Stimulated activated naive CD4-positive, alpha-beta T cell (primary cell): ENCODE results near the gene WDR64.

ENCODE experiments used
- DNase-seq, 6 experiments: peaks; one replicate each; lab custom pipeline; 2025; lab: John Stamatoyannopoulos, UW

WDR64 gene

DNA sequence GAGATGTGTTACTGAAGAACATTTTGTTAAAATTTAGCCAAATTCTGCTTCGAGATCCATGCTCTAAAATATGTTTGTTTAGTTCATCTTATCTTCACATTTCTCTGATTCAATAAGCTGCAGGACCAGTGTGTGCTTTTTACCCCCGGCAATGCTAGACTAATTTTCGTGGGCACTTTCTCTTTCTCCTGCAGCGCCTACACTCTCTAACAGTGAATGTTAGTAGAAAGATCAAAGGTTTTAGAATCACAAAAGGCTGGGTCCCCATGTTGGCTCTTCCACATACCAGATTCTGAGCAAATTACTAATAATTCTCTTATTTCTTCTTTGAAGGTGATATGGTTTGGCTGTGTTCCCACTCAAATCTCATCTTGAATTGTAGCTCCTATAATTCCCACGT, 20.4 kb upstream of the WDR64 start:
- peak in 2 of 6 experiments; percentile 6 to 19 for DNase-seq

DNA sequence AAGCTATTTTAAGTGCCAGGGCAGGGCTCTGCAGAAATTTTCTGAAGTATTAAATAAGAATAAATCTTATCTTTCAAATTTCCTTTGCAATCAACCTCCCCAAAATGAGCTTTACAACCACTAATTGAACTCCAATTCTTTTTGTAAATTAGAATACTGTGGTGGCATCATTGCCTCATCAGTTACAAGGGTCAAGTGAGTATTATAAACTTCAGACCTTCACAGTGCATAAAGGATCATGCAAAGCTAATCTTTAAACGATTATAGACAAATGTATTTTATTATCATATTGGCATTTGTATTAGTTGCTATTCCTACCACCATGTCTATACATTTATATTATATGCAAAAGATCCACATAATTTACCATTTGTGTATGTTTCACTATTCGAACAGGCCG, 19.1 kb upstream of the WDR64 start:
- DNase-seq, result no peak

DNA sequence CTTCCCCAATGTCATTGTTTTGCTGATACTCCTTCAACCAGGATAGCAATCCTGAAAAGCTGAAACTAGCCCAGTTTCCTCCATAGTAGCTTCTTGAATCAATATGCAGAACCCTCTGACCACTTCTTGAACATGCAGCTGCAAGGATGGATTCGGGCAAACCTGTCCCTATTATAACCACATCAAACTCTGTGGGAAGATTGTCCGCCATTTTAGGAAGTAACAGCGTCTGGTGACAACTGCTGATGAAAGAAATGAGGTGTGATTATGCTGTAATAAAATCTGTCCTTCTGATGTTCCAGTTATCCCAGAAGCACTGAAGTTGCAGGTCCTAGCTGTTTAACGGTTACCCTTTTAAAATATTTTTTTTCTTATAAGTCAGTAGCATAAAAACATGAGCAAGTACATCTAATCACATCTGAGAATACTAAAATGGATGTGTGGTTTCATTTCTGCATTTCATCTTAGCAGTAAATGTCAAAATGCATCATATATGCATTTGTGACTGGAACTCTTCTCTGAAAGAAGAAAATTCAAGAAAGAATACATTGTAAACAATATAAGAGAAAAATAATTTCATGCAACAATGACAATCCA, 16.4 kb upstream of the WDR64 start:
- DNase-seq, result no peak

DNA sequence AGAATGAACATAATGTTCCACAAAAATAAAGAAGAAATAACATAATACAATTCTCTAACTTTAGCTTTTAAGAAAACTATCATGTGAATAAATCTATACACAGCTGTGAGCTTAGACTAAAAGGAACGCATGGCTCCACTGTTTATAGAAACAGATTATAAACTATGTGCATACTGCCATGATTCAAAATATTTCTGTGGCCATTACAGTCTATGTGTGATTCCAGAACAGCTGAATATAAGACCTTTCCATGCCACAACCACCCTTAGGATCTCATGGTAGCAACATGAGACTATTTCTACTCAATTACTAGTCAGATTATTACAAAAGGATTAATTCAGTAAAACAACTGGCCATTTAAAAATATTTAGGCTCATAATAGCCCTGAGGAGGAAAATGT, 15.8 kb upstream of the WDR64 start:
- no peak for DNase-seq

DNA sequence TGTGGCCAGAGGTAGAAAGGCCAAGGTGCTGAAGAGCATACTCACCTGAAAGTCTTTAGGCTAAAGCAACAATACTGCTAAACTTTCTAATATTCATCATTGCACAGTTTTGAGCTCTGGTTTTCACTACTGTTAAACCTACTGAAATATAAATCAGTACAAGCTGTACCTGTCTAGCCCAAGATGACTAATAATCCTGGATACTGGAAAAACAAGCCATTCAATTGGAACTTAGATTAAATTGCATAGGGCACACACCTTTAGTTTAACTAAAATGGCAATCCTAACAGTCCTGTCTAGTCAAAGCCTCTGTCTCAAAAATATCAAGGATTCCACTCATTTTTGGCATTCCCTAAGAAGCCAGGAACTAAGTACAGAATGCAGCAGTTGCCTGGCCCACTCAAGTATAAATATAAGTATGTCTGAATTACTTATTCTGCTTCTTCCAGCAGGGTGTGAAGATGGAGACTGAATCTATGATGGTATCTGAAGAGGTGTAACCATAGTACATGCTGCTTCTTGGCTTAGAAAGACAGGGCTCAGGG, 15.0 kb upstream of the WDR64 start:
- DNase-seq, result no peak

DNA sequence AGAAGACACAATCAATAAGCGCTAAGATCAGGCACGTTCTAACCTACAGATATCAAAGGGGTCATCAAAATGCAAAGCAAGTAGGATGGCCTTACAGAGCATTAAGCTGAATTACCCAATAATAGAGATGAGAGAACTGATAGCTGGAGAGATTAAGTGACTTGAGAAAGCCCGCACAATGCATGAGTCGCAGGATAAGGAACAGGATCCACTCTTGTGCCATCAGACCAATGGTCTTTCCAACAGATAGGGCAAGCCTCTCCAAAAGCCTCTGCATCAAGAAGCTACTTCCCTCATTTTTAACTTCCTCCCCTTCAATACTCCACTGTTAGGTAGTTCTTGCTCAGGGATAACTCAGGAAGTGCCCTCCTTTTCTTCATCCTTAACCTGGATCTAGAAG, 14.5 kb upstream of the WDR64 start:
- DNase-seq, result no peak

DNA sequence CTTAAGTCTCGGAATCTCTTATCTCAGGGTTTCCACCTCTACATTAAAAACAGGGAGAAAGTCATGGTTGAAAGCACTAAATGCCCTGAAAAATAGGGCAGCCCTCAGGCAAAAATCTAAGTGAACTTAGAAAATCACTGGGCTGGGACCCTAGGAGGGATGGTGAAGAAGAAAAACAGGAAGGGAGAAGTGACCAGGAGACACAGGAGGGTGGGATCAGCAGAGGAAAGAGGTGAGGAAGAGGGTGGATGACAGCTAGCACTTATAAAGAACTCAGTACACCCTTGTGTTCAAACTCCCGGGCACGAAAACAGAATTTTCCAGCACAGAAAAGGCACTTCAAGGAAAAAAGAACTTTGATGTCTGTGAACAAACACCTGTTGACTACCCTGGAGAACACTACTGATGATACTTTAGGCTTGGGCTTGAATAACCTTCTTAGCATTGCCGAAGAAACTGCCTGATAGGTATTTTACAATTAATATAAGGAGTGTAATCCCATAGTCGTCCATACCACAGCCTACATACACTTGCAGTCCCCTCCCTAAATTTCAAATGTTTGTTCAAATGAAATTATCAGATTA, 13.9 kb upstream of the WDR64 start:
- no peak for DNase-seq

DNA sequence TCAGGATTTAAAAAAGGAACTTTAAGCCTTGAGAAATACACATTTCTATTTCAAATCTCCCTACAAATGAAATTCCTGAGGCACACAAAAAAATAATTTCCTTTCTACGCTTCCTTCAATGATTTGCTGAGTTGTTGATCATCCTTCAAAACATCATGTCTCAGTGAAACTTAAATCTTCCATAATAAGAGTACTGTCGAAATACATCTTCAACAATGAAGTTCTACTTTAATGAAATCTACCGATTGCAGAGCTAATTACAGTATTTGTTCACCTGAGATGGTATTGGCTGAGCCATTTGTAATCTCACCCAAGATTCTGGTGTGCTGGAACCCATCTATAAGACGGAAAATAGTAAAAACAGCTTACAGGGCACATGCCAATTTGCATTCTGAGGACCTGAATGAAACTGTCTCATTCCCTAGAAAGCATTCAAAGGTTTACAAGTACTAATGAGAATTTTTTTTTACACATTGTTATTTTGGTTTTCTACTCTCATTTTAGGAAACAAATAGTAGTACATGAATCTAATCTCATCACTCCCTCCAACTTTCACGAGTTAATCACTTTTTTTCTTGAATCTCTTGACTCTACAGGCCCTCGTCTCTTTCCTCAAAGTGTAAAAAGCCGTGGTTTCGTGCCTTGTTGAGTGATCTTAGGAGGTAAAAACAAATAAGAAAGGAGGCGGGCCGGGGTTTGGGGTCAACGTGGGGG, 13.0 kb upstream of the WDR64 start:
- peak in 2 of 6 experiments; percentile 28 to 38 for DNase-seq

DNA sequence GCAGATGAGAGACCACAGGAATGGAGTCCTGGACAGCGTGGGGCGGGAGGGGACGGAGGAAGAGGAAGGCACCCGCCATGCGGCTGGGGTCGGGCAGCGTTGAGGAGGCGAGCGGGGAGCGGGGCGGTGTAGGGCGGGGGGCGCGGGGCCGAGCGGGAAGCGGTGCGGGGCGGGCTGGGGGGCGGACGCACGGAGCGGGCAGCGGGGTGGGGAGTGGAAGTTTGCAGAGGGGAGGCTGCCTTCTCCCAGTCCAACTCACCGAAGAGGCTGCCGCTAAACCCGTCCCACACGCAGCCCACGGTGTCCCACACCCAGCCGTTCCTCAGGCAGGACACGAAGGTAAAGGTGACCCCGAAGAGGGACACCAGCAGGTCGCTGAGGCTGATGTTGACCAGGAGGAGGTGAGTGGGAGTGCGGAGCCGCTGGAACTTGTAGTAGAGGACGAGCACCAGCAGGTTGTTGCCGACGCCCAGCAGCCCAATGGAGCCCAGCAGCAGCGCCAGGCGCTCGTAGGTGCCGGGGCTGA, 12.4 kb upstream of the WDR64 start:
- peak in 2 of 6 experiments; percentile 40 to 81 for DNase-seq

DNA sequence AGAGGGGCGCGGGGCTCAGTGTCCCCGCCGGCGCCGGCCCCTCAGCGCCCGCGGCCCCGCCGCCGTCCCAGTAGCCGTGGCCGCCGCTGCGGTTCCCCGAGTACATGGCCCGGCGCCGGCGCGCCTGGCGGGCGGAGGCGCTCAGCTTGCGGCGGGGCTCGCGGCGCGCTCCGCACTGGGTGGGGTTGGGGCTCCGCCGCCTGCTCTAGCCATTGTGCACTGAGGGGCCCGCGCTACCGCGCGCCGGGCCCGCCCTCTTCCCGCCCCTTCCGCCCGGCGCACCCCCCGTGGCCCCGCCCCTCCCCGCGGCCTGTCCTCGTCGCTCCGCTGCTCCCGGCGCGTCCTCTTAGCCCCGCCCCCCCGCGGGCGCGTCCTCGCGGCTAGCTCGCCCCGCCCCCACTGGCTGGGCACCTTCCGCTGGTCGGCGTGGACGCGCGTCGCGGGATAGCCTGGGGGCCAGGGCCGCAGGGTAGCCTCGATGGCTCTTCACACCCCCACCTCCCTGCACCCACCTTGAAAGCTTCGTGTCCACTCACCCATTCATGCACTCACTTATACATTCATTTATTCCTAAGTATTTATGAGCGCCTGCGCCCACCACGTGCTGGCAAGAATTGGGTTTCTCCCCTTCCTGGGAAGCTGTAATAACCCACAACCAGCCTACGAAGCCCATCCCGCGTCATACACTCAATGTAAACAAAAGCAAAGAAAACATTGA, 11.8 kb upstream of the WDR64 start, which contains the start of the genes CHML and OPN3:
Gene CHML (minus strand): TSS at position 221 of the 718 bp plus-strand sequence. CDS start 4,603 bp downstream, outside the sequence.
Gene OPN3 (minus strand): TSS at position 221 of the 718 bp plus-strand sequence. CDS start 115 bp downstream, at position 106.
- DNase-seq, result peak; percentile 80 to 88 (median 84)

DNA sequence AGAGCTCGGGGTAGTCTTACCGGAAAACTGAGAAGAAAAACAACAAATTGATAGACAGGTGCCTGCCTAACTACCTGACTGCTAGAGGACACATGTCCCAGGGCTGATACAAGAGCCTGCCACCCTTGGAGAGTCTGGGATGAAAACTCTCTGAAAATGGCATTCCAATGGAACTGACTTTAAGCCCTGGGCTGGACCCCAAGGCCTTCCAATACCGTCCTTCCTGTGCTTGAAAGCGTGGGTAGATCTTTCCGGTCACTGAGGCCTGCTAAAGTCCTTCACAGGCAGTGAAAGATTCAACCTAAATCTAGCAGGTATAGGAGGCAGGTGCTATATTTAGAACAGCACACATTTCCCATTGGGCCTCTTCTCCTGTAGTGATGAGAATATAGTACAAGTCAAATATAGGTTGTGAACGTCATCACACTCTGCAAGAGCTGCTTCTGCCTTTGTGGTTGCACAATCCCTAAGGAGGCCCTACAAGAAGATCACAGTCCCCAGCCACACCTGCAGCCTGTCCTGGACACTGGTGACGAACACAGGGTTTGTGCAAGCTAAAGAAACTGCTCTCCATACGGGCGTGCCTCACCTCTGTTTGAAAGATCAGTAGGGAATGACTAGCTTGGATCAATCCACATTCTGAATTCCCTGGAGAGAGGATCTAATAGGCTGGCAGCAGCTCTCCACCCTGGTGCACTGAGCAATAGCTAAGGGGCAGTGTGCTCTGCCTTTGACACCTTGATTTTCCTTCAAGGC, 11.0 kb upstream of the WDR64 start:
- DNase-seq, result peak in 1 of 6 experiments; percentile 36

DNA sequence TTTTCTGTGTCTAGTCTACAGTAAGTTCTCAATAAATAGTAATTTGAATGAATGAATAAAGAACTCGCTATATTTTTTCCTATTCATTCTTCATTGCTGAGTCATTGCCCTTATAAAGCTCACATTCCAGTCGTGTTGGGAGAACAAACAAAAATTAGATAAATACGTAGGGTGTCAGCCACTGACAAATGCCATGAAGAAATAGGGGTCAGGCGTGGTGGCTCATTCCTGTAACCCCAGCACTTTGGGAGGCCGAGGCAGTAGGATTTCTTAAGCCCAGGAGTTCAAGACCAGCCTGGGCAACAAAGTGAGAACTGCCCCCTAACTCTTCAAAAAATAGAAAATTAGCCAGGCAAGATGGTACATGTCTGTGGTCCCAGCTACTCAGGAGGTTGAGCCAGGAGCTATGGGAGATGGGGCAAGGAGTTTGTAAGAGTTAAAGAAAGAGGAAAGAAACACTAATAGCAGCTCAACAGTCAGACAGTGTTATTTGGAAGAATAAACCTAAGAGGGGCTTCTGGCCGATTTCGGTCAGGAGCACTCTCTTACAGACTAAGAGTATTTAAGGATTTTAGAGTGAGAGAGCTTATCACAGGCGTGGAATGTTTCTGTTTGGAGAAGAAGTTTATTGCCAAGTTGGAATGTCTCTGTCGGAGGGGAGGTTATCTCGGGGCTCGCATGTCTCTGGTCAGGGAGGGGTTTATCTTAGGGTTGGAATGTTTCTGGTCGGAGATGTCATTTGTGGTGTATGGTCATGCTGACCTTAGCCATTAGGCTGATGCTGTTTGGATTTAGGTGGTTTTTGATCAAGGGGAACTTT, 10.1 kb upstream of the WDR64 start:
- no peak for DNase-seq

DNA sequence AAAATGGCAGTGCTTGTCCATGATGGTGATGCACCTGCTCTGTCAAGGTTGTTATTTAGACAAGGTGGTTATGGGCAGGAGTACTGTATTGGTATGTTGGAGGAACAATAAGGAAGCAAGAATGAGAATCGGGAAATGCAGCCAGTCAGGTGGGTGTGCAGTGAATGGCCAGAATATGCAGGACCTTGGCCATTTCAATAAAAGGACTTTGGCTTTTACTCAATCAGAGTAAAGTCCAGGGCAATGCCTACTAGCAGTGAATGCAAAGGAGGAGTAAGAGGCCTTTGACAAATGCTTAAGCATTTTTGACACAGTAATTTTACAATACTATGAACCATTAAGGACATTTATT, 9.5 kb upstream of the WDR64 start:
- DNase-seq, result no peak

DNA sequence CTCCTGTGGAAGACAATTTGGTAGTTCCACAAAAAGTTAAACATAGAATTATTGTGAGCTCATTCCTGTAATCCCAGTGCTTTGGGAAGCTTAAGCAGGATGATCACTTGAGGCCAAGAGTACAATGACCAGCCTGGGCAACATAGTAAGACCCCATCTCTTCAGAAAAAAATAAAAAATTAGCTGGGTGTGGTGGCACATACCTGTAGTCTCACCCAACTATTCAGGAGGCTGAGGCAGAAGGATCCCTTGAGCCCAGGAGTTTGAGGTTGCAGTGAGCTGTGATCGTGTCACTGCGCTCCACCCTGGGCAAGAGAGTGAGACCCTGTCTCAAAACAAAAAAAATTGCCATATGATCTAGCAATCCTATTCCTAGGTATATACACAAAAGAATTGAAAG, 7.8 kb upstream of the WDR64 start:
- no peak for DNase-seq

DNA sequence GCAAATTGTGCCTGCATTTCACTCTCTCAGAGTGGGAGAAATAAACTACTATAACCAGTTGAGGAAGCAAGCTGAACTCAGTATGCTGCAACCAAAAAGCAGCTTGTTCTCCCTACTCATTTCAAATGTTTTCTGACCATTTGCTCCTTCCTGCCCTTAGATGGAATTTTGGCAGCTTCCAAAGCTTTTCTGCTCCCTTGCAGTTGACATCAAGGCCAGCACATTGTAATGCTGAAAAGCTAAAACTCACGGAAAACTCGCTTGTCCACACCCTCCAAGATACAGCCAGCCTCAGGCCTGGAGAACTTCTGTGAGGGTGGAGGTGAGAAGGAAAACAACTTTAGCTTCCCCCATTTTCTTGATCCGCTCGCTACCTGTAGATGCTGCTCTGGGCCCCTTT, 6.9 kb upstream of the WDR64 start:
- DNase-seq, result no peak

DNA sequence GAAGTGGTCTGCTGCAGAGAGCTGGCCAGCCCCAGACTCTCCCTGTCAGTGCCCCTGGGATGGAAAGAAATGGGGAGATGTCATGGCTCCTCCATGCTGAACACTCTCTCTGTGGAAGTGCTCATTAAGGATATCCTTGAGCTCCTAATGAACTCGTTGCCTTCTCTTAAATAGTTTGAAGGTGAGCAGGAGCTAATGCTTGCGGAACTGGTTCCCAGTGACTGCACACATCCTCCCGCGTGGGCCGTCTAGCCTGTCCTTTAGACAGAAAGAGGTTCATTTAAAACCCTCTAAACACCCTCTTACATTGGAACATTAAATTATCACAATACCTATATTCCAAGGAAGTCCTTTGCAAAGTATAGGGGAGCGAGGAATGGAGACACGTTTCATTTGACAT, 5.9 kb upstream of the WDR64 start:
- DNase-seq, result no peak

DNA sequence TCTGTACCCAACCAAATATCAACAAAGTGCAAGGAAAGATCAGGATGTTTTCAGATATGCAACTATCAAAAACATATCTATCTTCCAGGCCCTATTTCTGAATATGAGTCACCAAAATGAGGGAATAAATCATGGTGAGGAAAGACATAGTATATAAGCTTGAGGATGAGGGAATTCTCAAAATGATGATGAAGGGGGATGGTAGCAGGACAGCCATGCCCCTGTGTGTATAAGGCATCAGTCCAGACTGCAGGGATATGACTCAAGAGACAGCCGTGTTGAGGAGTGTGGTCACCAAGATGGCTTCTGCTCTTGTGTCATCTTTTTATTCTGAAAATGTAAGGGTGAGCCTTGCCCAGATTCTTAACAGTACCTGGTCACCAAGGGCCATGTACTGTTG, 4.4 kb upstream of the WDR64 start:
- DNase-seq, result no peak

DNA sequence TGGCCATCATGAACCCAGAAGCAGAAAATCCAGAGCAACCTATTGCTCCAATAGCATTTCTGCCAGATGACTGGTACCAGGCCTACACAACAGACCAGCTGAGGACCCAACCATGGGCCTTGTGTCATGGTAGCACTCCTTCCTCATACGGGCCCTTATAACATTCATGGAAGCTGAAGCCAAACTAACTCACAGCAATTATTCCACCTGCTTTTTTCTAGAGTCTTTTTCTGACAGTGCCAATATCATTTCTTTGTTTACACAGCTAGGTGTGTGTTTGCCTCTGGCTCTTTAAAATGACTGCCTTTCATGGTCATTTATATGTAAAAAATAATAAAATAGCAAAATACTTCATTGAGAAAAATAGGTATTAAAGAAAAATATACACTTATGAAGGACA, 3.9 kb upstream of the WDR64 start:
- DNase-seq, result no peak

DNA sequence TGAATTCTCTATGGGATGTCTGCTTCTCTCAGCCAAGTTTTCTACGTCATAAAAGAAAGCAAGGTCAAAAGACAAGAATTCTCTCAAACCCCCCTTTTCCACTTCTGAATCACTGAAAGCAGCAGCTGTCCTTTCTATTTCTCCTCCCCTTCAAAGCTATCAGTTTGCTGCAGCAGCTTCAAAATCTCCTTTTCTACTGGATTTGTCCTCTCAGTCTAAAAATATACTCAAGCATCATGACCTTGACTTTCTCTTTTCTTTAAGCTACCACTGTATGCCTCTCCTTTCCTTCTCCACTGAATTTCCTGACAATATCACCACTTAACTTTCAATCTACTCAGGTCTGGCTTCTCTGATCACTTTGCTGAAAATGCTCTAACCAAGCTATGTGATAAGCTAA, 1.9 kb downstream of the WDR64 start:
- DNase-seq, result no peak

DNA sequence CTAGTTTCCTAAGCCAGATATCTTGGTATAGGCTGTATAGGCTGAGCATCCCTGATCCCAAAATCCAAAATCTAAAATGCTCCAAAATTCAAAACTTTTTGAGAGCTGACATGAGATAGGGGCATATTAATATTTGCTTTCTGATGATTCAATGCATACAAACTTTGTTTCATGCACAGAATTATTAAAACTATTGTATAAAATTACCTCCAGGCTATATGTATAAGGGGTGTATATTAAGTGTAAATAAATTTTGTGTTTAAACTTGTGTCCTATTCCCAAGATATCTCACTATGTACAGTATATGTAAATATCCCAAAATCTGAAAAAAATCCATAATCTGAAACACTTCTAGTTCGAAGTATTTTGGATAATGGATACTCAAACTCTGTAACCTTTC, 2.6 kb downstream of the WDR64 start:
- no peak for DNase-seq
